Liver (tissue), 9 donors: Measurements from ENCODE around the gene TRIM75. TPM values are rescaled to one million over a fixed set of nuclear protein-coding genes. Genes with fewer than 3 reads are reported as not detected.

Experiments
- DNase-seq: peaks from one replicate; pipeline ENCODE4 v3.0.0-alpha.2; 2017; ENCODE audit warnings: low spot score
- H3K27ac ChIP-seq, 2 donors: one replicate each; pipeline ENCODE4 v1.7.0; 2013; ENCODE audit warnings: inconsistent platforms in 2 of 2, low read length in 2 of 2, control low read depth in 1 of 2, low read depth in 1 of 2, mild to moderate bottlenecking in 1 of 2
- H3K27me3 ChIP-seq, 4 donors: one replicate each; pipeline versions ENCODE4 v1.6.1 to v1.7.0; 2013; ENCODE audit warnings: low read length in 3 of 4, inconsistent platforms in 1 of 4, mild to moderate bottlenecking in 1 of 4, moderate library complexity in 1 of 4; ENCODE audit not compliant: control insufficient read depth in 4 of 4, insufficient read depth in 4 of 4
- H3K36me3 ChIP-seq, 4 donors: one replicate each; pipeline versions ENCODE4 v1.6.1 to v1.7.0; 2013; ENCODE audit warnings: low read length in 3 of 4, mild to moderate bottlenecking in 3 of 4, low read depth in 1 of 4, moderate library complexity in 1 of 4; ENCODE audit not compliant: control insufficient read depth in 4 of 4, insufficient read depth in 3 of 4
- H3K4me1 ChIP-seq, 4 donors: one replicate each; pipeline versions ENCODE4 v1.6.1 to v1.7.0; 2013; ENCODE audit warnings: low read length in 3 of 4, mild to moderate bottlenecking in 3 of 4, moderate library complexity in 1 of 4; ENCODE audit not compliant: control insufficient read depth in 4 of 4, insufficient read depth in 4 of 4
- H3K4me3 ChIP-seq, 3 donors: one replicate each; pipeline versions ENCODE4 v1.6.1 to v1.7.0; 2013; ENCODE audit warnings: low read length in 3 of 3, control low read depth in 1 of 3, low read depth in 1 of 3, mild to moderate bottlenecking in 1 of 3
- H3K9ac ChIP-seq, 2 donors: one replicate each; pipeline ENCODE4 v1.7.0; 2013; ENCODE audit warnings: low read length in 2 of 2, mild to moderate bottlenecking in 2 of 2, moderate library complexity in 2 of 2, control low read depth in 1 of 2, low read depth in 1 of 2
- H3K9me3 ChIP-seq, 4 donors: one replicate each; pipeline versions ENCODE4 v1.6.1 to v1.7.0; 2013; ENCODE audit warnings: low read length in 3 of 4; ENCODE audit not compliant: control insufficient read depth in 4 of 4
- EGR1 ChIP-seq, 2 donors: IDR thresholded peaks; 2 replicates each; pipeline ENCODE4 v1.6.1; 2016 to 2018; ENCODE audit warnings: antibody characterized with exemption in 2 of 2, low read depth in 2 of 2
- FOXA1 ChIP-seq: IDR thresholded peaks from 2 replicates; pipeline ENCODE4 v1.6.1; 2016; ENCODE audit warnings: antibody characterized with exemption
- GABPA ChIP-seq, 2 donors: IDR thresholded peaks in 1 of 2; conservative IDR thresholded peaks in 1 of 2; 2 replicates each; pipeline ENCODE4 v1.6.1; 2016; ENCODE audit warnings: antibody characterized with exemption in 2 of 2, mild to moderate bottlenecking in 1 of 2, moderate library complexity in 1 of 2
- HNF4A ChIP-seq, 2 donors: conservative IDR thresholded peaks; 2 replicates each; pipeline ENCODE4 v1.6.1; 2016; ENCODE audit warnings: antibody characterized with exemption in 2 of 2, mild to moderate bottlenecking in 2 of 2
- HNF4G ChIP-seq: IDR thresholded peaks from 2 replicates; pipeline ENCODE4 v1.6.1; 2016; ENCODE audit warnings: antibody characterized with exemption
- JUND ChIP-seq, 2 donors: IDR thresholded peaks; 2 replicates each; pipeline ENCODE4 v1.6.1; 2016; ENCODE audit warnings: antibody characterized with exemption in 2 of 2
- NR2F2 ChIP-seq: IDR thresholded peaks from 2 replicates; pipeline ENCODE4 v1.6.1; 2016; ENCODE audit warnings: antibody characterized with exemption
- RAD21 ChIP-seq, 2 donors: IDR thresholded peaks; 2 replicates each; pipeline ENCODE4 v1.6.1; 2016; ENCODE audit warnings: antibody characterized with exemption in 2 of 2, mild to moderate bottlenecking in 2 of 2
- RXRA ChIP-seq, 2 donors: IDR thresholded peaks; 2 replicates each; pipeline ENCODE4 v1.6.1; 2017 to 2018; ENCODE audit warnings: antibody characterized with exemption in 2 of 2, mild to moderate bottlenecking in 1 of 2
- SP1 ChIP-seq: IDR thresholded peaks from 2 replicates; pipeline ENCODE4 v1.6.1; 2018; ENCODE audit warnings: antibody characterized with exemption, mild to moderate bottlenecking
- TAF1 ChIP-seq: conservative IDR thresholded peaks from 2 replicates; pipeline ENCODE4 v1.6.1; 2016; ENCODE audit warnings: antibody characterized with exemption, mild to moderate bottlenecking
- YY1 ChIP-seq: IDR thresholded peaks from 2 replicates; pipeline ENCODE4 v1.6.1; 2016; ENCODE audit warnings: antibody characterized with exemption, mild to moderate bottlenecking
- WGBS: extraction: QIAGEN DNeasy Blood & Tissue Kit; methylation state at CpG from one replicate; pipeline ENCODE4 v1.1.7; 2013; 5-methylcytosine and 5-hydroxymethylcytosine counted together
- polyA plus RNA-seq, 2 donors: library from polyadenylated mRNA; stranded (reverse) in 1 of 2; unstranded in 1 of 2; fragments of 200-250 nt in 1 of 2; fragments of >200 nt in 1 of 2; fragmentation: Nextera tagmentation in 1 of 2; extraction: Ambion mirVana in 1 of 2; gene quantifications; one replicate each; pipeline versions ENCODE4 v1.2.1 to v1.2.3, GENCODE V29; 2013 to 2015
- total RNA-seq, 2 donors: library from RNA; depleted of rRNA; stranded (reverse); fragments of >200 nt; gene quantifications; one replicate each; pipeline ENCODE4 v1.2.3, GENCODE V29; 2014
- TF ChIP-seq, protein P1 (sequence below): fragments of 150-350 bp; IDR thresholded peaks from 2 replicates; pipeline ENCODE4 v1.5.1; 2017; ENCODE audit warnings: improper control_type of control experiment, low read depth, low read length; ENCODE audit not compliant: missing input control
- TF ChIP-seq, protein P2 (sequence below): IDR thresholded peaks from 2 replicates; pipeline ENCODE4 v1.6.1; 2016; ENCODE audit warnings: antibody characterized with exemption, mild to moderate bottlenecking
- TF ChIP-seq, protein P3 (sequence below): IDR thresholded peaks from 2 replicates; pipeline ENCODE4 v1.6.1; 2016; ENCODE audit warnings: antibody characterized with exemption
- TF ChIP-seq, protein P4 (sequence below): IDR thresholded peaks from 2 replicates; pipeline ENCODE4 v1.6.1; 2016; ENCODE audit warnings: antibody characterized with exemption
- donor health status: healthy.
- donor health status: healthy.
- donor health status: healthy.
- donor health status: healthy.
- donor health status: healthy.

TRIM75 gene
- total and polyA plus RNA-seq, 4 donors: not detected

DNA sequence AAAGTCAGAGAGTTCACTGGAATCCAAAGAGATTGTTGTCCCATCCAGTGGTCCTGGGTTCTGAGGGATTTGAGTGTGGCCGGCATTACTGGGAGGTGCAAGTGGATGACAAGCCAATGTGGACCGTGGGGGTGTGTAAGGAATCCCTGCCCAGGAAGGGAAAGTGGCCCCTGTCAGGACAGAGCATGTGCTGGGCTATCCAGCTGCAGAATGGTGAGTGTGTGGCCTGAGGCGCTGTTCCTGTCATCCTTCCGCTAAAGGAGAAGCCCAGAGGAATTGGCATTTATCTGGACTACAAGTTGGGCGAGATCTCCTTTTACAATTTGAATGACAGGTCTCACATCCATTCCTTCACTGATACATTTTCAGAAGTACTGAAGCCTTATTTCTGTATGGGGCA lies 42.3 kb upstream of the TRIM75 start:
- Histone ChIP-seq H3K9me3 (no peaks in the 10 kb centered on the region), H3K27me3 (no peaks in the 10 kb centered on the region), H3K27ac (no peak overlapping the region), H3K9ac (no peak overlapping the region), H3K4me1 (peaks cover 0 to 4% (median 0%) of the 10 kb centered on the region in 4 donors), H3K4me3 (no peak overlapping the region), H3K36me3 (no peaks in the 10 kb centered on the region)
- 89% methylated on average over 5 of the region's 5 CpGs for WGBS
- DNase-seq: no peak
- no peak for TF ChIP-seq TAF1
- no peak for TF ChIP-seq GABPA (IDR thresholded peaks at IDR 0.05 in 1 of 2, conservative IDR thresholded peaks at IDR 0.05 in 1 of 2)
- no peak for TF ChIP-seq JUND (IDR thresholded peaks at IDR 0.05)
- no peak for TF ChIP-seq RXRA (IDR thresholded peaks at IDR 0.05)
- no peak for TF ChIP-seq HNF4G
- TF ChIP-seq, protein P1, sequence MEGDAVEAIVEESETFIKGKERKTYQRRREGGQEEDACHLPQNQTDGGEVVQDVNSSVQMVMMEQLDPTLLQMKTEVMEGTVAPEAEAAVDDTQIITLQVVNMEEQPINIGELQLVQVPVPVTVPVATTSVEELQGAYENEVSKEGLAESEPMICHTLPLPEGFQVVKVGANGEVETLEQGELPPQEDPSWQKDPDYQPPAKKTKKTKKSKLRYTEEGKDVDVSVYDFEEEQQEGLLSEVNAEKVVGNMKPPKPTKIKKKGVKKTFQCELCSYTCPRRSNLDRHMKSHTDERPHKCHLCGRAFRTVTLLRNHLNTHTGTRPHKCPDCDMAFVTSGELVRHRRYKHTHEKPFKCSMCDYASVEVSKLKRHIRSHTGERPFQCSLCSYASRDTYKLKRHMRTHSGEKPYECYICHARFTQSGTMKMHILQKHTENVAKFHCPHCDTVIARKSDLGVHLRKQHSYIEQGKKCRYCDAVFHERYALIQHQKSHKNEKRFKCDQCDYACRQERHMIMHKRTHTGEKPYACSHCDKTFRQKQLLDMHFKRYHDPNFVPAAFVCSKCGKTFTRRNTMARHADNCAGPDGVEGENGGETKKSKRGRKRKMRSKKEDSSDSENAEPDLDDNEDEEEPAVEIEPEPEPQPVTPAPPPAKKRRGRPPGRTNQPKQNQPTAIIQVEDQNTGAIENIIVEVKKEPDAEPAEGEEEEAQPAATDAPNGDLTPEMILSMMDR: no peak
- TF ChIP-seq, protein P2, sequence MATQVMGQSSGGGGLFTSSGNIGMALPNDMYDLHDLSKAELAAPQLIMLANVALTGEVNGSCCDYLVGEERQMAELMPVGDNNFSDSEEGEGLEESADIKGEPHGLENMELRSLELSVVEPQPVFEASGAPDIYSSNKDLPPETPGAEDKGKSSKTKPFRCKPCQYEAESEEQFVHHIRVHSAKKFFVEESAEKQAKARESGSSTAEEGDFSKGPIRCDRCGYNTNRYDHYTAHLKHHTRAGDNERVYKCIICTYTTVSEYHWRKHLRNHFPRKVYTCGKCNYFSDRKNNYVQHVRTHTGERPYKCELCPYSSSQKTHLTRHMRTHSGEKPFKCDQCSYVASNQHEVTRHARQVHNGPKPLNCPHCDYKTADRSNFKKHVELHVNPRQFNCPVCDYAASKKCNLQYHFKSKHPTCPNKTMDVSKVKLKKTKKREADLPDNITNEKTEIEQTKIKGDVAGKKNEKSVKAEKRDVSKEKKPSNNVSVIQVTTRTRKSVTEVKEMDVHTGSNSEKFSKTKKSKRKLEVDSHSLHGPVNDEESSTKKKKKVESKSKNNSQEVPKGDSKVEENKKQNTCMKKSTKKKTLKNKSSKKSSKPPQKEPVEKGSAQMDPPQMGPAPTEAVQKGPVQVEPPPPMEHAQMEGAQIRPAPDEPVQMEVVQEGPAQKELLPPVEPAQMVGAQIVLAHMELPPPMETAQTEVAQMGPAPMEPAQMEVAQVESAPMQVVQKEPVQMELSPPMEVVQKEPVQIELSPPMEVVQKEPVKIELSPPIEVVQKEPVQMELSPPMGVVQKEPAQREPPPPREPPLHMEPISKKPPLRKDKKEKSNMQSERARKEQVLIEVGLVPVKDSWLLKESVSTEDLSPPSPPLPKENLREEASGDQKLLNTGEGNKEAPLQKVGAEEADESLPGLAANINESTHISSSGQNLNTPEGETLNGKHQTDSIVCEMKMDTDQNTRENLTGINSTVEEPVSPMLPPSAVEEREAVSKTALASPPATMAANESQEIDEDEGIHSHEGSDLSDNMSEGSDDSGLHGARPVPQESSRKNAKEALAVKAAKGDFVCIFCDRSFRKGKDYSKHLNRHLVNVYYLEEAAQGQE: no peak
- TF ChIP-seq, protein P3, sequence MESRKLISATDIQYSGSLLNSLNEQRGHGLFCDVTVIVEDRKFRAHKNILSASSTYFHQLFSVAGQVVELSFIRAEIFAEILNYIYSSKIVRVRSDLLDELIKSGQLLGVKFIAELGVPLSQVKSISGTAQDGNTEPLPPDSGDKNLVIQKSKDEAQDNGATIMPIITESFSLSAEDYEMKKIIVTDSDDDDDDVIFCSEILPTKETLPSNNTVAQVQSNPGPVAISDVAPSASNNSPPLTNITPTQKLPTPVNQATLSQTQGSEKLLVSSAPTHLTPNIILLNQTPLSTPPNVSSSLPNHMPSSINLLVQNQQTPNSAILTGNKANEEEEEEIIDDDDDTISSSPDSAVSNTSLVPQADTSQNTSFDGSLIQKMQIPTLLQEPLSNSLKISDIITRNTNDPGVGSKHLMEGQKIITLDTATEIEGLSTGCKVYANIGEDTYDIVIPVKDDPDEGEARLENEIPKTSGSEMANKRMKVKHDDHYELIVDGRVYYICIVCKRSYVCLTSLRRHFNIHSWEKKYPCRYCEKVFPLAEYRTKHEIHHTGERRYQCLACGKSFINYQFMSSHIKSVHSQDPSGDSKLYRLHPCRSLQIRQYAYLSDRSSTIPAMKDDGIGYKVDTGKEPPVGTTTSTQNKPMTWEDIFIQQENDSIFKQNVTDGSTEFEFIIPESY: no peak
- TF ChIP-seq SP1: no peak
- TF ChIP-seq NR2F2: no peak
- TF ChIP-seq, protein P4, sequence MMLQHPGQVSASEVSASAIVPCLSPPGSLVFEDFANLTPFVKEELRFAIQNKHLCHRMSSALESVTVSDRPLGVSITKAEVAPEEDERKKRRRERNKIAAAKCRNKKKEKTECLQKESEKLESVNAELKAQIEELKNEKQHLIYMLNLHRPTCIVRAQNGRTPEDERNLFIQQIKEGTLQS: no peak
- TF ChIP-seq FOXA1: no peak
- no peak for TF ChIP-seq RAD21 (IDR thresholded peaks at IDR 0.05)

DNA sequence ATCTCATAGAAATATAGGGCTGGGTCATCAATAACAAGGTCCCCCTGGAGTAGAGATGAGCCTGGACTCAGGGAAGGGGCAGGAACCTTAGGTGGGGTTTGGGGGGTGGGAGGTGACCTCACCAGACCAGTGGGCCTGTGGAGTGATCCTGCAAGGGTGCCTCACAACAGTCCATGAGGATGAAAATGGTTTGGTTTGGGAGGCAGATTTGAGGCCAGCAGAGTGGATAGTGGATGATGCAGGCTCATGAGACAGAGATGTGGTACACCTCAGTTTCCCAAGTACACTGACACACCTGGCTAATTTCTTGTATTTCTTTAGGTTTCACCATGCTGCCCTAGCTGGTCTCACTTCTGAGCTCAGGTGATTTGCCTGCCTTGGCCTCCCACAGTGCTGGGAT lies 40.0 kb upstream of the TRIM75 start:
- Histone ChIP-seq H3K4me1 (no peaks in the 10 kb centered on the region), H3K9ac (no peak overlapping the region), H3K36me3 (no peaks in the 10 kb centered on the region), H3K9me3 (no peaks in the 10 kb centered on the region), H3K27ac (no peak overlapping the region), H3K27me3 (no peaks in the 10 kb centered on the region), H3K4me3 (no peak overlapping the region)
- DNase-seq: no peak
- TF ChIP-seq YY1 (no peak), EGR1 (IDR thresholded peaks at IDR 0.05; ENCODE audit: low read depth in 2 of 2) (no peak), RXRA (IDR thresholded peaks at IDR 0.05) (no peak), JUND (IDR thresholded peaks at IDR 0.05) (no peak), HNF4A (conservative IDR thresholded peaks at IDR 0.05) (no peak), SP1 (no peak), GABPA (IDR thresholded peaks at IDR 0.05 in 1 of 2, conservative IDR thresholded peaks at IDR 0.05 in 1 of 2) (no peak), HNF4G (no peak), RAD21 (IDR thresholded peaks at IDR 0.05) (no peak), TAF1 (no peak)
- TF ChIP-seq, protein P3: no peak
- TF ChIP-seq, protein P4: no peak
- TF ChIP-seq, protein P1: no peak
